Activated T-cell treated with anti-CD3 and anti-CD28 coated beads, Interleukin-2, amount 50 U/mL, for 48 hours (primary cell): ENCODE measurements around the gene MAD2L1BP.
"Not testable (repeated sequence)": the region's sequence is repeated elsewhere in the genome, so short reads cannot be mapped to it uniquely, and the experiment has no call there.

Experiments used
- DNase-seq, 2 experiments: peaks; one replicate each; pipeline ENCODE4 v3.0.0-alpha.2; 2020

MAD2L1BP gene

DNA sequence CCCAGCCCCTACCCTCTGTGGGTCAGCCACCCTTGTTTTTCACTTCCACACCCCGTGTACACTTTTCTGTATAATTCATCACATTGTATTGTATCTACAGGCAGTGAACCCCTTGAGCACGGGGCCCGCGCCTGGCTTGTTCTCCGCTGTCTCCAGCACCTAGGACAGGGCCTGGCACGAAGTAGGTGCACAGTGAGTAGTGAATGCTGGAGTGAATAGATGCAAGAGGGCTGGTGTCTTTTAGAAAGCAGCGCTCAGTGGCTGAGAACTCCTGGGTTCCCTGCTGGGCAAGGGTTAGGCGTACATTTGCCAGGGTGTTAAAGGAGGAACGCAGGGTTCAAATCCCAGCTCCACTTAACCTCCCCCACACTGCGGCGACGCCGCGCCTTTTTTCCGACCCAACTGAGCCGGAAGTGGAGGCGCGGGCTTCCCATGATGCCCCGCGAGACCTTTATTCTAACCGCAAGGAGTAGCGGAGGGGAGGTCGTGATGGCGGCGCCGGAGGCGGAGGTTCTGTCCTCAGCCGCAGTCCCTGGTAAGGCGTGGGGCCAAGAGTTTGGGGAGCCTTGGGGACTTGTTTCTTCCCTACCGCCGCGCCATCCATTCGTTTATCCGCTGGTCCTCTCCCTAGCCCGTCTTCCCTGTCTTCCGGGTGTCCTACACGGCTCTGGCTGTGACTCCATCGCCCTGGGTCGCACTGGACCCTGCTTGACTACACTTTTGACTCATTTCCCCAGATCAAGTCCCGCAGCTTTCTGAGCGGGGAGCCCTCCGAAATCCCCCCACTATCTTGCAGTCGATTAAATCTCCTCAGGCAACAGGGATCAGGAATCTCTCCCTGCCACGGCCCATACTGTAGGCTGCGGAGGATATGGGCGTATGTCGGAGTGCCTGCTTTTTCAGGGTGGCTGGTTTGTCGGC, at the start of gene MAD2L1BP:
Gene MAD2L1BP, plus strand, starts transcription at position 454 of the 921 bp plus-strand sequence. Its CDS starts 36 bp downstream, at position 490.
- DNase-seq, result peak; percentile 92

GRCh38 chr6:43588194-43588593, 47.4 kb upstream of the MAD2L1BP start:
- no peak for DNase-seq

- not testable (repeated sequence) for DNase-seq
Measured at GRCh38 chr6:43589564-43589963, 46.1 kb upstream of the MAD2L1BP start.

DNA sequence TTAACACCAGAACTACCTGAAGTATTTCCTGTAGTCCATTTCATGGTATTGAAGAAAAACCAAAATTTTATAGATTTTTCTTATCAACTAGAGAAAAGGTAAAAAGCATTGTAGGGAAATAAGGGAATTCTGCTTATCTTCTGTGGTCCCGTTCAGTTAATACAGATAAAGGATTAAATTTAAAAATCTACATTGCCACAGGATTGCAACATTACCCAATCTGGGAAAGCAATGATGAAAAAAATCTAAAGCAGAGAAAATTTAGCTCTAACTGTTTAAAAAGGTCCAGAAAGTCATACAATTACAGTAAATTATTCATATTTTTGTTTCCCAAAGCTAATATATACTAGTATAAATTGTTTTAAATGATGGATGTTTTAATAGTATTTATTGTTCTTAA, 41.7 kb upstream of the MAD2L1BP start:
- no peak for DNase-seq

DNA sequence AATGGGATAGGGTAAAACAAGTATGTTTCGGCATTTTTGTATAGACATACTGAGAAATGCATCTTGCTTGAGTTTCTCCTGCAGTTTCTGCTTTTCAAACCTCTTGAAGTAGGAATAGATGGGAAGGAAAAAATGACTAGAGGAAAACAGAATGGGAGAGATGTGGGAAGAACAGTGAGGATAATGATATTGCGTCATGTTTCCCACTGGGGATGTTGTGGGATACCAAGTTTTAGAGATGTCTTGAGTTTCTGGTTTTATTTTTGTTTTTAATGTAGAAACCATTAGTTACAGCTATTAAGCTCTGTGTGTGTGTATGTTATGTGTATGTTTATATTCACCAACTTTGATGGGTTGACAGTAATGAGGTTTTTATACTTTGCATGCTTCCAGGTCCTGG, 35.0 kb upstream of the MAD2L1BP start:
- no peak for DNase-seq

DNA sequence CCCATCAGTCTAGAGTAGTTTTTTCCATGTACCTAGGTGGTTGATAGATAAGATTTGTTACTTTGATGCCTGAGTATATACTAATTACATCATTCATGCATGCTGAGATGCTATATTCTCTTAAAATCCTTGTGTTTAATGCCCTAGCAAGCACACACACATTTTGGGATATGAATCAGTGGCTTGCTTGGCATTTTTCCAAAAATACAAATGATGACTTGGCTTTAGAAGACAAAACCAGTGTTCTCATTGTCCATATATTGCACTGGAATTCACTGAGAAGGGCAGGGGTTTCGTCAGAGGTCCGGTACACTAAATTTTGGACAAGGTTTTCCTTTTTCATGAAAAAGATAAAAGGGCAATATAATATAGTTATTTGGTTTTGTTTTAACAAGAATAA, 31.5 kb upstream of the MAD2L1BP start:
- no peak for DNase-seq

DNA sequence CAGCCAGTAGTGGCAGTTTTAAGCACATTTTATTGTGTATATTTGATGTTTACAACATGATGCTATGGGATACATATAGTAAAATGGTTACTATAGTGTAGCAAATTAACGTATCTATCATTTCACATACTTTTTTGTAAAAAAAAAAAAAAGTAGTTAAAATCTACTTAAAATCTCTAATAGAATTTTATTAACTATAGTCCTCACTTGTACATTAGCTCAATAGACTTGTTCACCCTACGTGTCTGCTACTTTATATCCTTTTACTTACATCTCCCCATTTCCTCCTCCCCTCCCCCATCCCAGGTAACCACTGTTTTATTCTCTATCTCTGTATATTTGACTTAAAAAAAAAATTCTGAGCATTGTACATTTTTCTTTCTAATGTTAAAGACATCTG, 29.6 kb upstream of the MAD2L1BP start:
- no peak for DNase-seq

DNA sequence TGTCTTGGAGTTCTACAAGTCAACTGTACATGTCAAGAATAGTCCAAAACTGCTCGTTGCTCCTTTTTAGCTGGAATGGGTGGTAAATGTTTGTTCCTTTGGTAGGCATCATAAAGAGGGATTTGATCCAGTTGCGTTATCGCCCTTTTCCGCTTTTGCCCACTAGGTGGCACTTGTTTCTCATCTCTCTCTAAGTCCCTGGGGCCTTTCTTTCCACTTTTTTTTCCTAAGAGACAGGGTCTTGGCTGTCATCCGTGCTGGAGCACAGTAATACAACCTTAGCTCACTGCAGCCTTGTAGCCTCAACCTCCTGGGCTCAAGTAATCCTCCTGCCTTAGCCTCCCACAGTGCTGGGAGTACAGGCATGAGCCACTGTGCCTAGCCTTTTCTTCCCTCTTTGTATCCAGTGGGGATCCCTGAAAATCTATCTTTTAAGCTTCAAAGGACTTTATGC, 27.3 kb upstream of the MAD2L1BP start:
- peak; percentile 70 to 72 for DNase-seq

DNA sequence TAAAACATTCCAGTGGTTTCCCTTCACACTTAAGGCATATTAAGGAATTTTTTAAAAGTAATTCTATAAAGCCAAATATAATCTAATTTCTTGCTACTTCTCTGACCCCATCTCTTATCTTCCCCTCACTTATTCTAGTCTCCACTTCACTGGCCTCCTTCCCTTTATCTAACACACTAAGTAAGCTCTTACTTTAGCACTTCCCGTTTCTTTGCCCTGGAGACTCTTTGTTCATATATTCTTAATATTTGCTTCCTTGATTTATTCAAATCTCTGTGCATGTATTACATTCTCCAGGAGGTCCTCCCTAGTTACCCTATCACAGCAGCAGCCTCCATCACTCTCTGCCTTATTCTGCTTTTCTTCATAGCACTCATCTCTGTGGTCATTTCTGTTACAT, 26.8 kb upstream of the MAD2L1BP start:
- no peak for DNase-seq

DNA sequence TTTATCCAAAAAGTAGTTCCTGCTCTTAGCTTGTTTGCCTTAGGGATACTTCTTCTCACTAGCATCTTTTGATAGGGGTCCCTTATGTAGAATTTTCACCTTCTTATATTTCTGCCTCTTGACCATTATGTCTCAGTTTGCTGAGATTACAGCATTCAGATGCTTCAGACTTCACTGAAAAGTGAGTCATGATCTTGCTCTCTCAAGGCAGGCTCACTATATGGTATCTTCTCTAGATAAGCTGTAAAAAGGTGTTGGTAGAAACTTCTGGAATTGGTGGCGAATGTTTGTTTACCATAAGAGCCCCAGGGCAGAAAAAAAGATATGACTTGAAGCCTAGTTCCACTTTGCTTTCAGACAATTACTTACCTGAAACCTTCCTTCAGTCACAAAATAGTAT, 26.2 kb upstream of the MAD2L1BP start:
- DNase-seq, result no peak

- no peak for DNase-seq
Measured at GRCh38 chr6:43610431-43610830, 25.2 kb upstream of the MAD2L1BP start.

DNA sequence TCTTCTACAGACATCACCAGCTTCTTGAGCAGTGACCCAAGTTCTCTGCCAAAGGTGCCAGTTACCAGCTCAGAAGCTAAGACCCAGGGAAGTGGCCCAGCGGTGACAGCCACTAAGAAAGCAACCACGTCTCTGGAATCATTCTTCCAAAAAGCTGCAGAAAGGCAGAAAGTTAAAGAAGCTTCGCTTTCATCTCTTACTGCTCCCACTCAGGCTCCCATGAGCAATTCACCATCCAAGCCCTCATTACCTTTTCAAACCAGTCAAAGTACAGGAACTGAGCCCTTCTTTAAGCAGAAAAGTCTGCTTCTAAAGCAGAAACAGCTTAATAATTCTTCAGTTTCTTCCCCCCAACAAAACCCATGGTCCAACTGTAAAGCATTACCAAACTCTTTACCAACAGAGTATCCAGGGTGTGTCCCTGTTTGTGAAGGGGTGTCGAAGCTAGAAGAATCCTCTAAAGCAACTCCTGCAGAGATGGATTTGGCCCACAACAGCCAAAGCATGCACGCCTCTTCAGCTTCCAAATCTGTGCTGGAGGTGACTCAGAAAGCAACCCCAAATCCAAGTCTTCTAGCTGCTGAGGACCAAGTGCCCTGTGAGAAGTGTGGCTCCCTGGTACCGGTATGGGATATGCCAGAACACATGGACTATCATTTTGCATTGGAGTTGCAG, 21.8 kb upstream of the MAD2L1BP start:
- no peak for DNase-seq

GRCh38 chr6:43614396-43614730, 21.3 kb upstream of the MAD2L1BP start:
- no peak for DNase-seq

DNA sequence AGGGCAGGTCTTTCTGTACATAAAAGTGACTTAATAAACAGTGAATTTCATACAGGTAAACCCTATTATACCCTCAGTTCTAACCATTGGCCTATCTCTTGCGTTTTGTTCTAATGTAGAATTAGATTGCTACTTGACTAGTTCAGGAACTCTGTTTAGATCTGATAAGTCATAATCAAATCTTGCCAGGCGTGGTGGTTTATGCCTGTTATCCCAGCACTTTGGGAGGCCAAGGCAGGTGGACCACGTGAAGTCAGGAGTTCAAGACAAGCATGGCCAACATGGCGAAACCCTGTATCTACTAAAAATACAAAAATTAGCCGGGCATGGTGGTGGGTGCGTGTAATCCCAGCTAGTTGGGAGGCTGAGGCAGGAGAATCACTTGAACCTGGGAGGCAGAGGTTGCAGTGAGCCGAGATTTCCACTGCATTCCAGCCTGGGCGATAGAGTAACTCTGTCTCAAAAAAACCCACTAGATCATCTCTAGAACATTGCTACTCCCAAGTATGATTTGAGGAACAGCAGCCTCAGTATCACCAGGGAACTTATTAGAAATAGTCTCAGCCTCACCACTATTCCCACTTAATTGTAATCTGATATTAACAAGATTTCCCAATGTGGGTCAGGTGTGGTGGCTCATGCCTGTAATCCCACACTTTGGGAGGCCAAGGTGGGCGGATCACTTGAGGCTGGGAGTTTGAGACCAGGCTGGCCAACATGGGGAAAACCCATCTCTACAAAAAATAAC, 18.7 kb upstream of the MAD2L1BP start:
- DNase-seq, result peak in 1 of 2 experiments; percentile 13

- no peak for DNase-seq
Measured at GRCh38 chr6:43621078-43621835, 14.4 kb upstream of the MAD2L1BP start.

DNA sequence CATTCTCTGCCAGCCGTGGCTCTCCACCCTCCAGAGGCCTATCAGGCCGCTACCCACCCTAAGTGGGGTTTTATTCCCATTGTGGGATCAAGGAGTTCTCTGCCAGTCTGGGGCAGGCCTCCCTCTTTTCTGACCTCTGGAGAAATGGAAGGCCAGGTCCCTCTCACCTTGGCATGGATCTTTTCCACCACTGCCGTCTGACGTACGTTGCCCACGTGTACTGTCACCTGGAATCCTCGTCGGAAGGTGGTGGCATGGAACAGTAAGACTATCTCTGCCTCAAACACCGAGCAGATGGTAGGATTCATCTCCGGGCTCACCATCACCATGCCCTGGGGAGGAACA, 13.8 kb upstream of the MAD2L1BP start:
- no peak for DNase-seq

- no peak for DNase-seq
Measured at GRCh38 chr6:43622541-43622940, 13.1 kb upstream of the MAD2L1BP start.

DNA sequence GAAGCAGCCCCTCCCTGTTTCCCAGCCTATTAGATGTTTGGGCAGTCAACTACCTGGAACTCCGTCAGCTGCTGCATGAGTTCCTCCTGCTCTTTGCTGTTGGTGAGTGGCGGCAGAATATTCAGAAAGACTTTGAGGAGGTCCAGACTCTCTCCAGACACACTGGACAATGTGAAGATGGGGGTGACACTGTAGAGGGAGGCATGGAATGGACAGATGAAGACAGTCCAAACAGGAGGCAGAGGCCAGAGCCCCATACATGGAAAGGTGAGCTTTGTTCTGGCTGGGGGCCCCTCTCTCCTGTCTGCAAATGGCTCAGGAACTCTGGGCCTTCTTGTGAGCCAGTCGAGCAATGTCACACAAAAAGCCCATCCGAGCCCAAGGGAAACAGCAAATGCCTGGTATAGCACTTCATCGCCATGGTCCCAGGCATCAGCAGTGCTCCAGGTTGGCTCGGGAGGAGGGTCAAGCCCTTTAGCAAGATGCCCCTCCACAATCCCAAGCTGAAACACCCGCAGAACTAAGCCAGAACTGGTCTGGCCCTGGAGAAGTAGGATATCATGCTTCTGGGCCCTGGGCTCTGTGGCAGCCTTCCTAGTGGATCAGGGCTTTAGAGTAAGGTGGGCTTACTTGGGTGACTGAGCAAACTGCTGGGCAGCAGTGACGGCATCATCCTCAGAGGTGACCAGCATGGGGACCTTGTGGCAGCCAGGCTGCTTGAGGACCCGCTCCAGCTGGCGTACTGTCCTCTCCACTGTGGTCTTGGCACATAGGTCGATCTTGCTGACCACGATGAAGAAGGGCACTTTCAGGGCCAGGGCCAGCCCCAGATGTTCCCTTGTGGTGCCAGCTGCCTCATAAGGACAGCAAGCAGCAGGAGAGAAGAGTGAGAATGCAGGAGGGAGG, 11.5 kb upstream of the MAD2L1BP start:
- no peak for DNase-seq

DNA sequence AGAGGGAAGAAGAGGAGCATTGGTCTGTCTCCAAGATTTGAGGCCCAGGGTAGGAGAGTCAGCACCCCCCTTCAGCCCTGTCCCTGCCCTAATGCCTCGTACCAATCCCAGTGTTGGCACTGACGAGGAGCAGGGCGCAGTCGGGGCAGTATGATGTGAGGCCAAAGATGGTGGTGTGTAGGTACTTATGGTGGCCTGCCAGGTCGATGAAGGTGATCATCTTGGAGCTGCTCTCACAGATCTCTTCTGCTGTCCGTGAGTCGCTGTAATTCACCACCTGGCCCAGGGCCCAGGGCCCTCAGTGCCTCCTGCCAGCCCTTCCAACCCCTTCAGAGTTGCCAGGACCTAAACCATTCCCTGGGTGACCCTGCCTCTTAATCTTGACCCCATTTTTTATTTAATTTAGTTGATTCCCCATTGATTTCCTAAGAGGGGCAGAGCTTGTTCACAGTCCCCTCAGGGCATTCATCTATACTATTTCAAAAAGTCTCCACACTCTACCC, 10.8 kb upstream of the MAD2L1BP start:
- no peak for DNase-seq

DNA sequence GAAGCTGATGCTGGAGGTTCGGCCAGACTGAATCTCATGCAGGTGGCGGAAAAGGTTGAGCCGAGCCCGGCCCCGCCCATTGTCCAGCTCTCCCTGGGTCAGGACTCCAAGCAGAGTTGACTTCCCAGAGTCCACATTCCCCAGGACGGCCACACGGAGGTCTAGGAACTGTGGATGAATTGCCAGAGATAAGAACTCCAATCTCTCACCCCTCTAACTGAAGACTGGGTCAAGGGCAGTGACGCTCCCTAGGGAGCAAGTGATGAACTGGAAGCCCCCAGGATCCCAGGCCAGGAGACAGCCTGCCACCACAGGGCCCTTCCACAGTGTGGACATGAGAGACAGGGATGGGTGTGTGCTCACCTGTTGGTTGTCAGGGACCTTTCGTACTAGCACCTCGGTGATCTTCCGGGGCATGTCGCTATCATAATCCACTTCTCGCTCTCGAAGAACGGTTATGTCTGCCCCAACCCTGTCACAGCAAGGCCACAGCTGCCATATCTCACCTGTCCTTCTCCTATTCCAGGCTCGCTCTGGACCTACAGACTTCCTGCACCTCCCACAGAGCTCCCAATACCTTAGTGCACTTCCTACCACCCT, 10.1 kb upstream of the MAD2L1BP start:
- no peak for DNase-seq
